Fibroblast of skin of left quadriceps (primary cell): ENCODE measurements around the gene WDR18.
"Not testable (repeated sequence)": the region's sequence is repeated elsewhere in the genome, so short reads cannot be mapped to it uniquely, and the experiment has no call there.

Experiments
- DNase-seq, 2 experiments: peaks; one replicate each; pipeline ENCODE4 v3.0.0-alpha.2; 2013; ENCODE audit warnings: low read depth in 2 of 2

The WDR18 gene

DNA sequence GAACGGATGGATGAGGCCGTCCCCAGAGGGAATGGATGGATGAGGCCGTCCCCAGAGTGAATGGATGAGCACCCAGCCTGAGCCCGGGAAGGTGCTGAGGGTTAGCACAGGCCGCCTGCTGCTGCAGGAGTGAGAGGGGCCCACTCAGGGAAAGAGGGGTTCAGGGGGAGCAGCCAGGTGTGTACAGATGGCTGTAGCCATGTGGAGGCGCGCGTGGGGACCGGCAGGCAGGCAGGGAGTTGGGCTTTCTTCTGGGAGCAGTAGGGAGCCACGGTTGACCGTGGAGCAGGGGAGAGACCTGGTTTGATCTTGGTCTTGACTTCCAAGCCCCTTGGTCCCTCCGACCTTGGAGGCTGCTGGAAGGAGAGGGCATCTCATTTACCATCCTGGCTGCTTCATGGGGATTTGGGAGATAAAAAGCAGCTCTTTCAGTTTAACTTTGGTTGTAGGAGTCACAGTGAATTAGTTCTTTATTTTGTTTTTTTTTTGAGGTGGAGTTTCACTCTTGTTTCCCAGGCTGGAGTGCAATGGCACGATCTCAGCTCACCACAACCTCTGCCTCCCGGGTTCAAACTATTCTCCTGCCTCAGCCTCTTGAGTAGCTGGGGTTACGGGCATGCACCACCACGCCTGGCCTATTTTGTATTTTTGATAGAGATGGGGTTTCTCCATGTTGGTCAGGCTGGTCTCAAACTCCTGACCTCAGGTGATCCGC is 33.6 kb upstream of the WDR18 start:
- no peak for DNase-seq

DNA sequence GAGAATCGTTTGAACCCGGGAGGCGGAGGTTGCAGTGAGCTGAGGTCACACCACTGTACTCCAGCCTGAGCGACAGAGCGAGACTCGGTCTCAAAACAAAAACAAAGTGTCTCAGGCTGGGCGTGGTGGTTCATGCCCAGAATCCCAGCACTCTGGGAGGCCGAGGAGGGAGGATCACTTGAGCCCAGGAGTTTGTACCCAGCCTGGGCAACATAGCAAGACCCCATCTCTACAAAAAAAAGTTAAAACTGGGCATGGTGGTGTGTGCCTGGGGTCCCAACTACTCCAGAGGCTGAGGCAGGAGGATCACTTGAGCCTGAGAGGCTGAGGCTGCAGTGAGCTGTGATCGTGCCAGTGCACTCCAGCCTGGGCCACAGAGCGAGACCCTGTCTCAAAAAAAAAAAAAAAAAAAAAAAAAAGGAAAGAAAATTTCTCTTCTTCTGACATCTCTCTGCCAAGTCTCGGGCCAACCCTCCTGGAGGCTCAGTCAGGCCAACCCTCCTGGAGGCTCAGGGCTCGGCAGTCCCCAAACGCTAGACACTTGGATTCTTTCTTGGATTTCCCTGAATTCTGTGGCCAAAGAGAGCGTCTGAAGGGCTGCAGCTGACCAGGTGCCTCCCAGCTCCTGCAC is 32.0 kb upstream of the WDR18 start:
- no peak for DNase-seq

- DNase-seq, result peak in 1 of 2 experiments; percentile 11
These were observed 31.3 kb upstream of the WDR18 start for GRCh38 chr19:952680-953444.

- no peak for DNase-seq
These were observed 30.5 kb upstream of the WDR18 start for GRCh38 chr19:953445-954271.

- no peak for DNase-seq
These were observed 29.9 kb upstream of the WDR18 start for GRCh38 chr19:954272-954671.

DNA sequence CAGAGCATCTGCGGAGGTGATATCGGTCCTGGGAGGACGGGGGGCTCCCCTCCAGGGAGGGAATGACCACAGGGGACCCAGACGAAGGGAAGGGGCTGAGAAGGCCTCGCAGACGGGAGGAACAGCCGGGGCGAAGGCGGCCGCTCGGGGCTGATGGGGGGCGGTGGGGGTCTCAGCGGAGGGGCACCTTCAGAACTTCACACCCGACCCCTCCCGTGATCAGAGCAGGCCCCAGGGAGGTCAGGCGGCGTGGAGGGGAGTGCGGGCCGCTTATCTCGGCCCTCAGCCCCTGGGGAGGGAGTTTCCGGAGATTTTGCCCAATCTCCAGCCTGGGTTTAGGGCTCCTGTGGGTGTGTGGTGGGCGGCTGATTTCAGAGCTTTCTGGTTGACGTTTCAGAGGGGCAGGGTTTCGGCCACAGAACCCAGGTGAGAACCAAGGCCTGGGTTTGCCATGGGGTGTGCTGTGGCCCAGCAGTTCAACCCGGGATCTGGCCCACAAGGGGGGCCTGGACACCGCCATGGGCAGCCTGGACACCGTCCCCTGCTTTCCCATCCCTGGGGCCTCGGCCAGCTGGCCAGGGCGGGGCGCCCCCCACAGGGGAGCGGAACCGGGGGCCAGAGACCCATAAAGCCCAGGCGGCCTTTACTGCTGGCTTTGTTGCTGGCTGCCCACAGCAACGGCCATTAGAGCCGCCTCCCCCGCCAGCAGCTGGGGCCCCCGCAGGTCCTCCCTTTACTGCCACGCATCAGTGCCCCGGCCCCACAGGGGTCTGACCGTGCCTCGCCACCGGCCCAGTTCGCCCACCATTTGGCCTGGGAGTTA is 29.3 kb upstream of the WDR18 start:
- DNase-seq, result no peak

GRCh38 chr19:955803-956765 is 28.1 kb upstream of the WDR18 start:
- no peak for DNase-seq

DNA sequence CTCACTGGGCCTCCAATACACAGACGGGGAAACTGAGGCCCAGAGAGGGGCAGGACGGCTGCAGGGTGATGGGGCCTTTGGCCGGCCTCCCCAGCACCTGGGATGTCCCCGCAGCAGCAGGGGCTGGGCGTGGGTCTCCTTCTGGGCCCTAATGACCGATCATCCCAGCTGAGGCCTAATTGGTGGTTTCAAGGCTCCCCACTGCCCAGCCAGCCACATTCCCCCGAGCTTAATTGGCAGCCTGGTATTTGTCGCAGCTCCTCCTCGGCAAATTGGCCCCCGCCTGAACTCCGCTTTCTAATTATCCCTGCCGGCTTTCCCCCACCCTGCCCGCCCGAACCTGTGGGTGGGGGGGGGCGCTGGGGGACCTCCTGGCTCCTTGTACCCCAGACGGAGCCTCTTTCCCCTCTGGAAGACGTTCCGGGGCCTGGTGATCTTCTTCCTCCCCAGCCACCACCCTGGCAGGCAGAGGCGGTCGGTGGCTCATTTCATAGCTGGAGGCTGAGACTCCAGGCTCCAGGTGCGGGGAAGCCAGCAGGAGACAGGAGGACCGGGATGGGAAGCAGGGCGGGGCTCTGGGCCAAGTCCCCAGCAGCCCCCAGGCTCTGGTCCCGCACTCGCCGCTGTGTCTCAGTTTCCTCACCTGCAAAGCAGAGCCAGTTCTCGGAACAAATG is 27.2 kb upstream of the WDR18 start:
- DNase-seq, result peak; percentile 33 to 41

- DNase-seq, result not testable (repeated sequence)
These were observed 26.6 kb upstream of the WDR18 start for GRCh38 chr19:957578-957977.

DNA sequence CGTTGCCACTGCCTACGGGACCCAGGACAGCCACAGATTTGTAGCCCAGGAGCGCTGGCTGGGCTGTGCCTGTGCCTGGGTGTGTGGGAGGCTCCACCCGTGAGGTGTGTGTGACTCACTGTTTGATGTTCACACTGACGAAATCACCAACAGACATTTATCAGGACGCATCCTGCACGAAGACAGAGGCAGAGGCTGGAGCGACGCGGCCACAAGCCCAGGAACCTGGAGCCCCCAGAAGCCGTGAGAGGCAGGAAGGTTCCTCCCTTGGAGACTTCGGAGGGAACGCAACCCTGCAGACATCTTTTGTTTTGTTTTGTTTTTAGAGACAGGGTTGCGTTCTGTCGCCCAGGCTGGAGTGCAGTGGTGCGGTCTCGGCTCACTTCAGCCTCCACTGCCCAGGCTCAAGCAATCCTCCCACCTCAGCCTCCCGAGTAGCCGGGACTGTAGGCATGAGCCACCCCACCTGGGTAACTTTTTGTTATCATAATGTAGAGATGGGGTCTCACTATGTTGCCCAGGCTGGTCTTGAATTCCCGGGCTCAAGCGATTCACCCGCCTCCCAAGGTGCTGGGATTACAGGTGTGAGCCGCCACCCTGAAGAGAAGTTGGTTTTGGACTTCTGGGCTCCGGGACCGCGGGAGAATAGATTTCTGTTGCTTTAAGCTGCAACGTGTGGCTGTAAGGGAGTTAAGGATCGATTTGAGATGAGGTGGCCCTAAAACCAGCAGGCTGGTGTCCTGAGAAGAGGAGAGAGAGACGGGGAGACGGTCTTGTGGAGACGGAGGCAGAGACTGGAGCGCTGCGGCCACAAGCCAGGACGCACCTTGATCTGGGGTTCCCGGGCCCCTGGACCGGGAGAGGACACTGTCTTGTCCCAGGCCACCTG is 24.9 kb upstream of the WDR18 start:
- DNase-seq, result no peak

DNA sequence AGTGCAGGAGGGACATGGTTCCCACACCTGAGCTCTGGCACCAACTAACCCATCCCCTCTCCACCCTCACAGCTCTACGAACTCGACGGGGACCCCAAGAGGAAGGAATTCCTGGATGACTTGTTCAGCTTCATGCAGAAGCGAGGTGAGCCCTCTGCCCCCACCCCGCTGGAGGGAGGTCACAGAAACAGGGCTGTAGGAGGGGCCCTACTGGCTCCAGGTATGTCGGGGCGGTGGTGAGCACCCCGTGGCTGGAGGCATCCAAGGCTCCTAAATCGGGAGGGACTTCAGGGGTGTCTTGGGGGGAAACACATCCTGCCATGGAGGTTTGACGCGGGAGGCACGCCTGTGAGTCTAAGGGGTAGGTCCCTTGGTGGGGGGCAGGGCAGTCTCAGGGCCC is 24.1 kb upstream of the WDR18 start:
- no peak for DNase-seq

GRCh38 chr19:960601-960938 is 23.6 kb upstream of the WDR18 start:
- DNase-seq, result no peak

DNA sequence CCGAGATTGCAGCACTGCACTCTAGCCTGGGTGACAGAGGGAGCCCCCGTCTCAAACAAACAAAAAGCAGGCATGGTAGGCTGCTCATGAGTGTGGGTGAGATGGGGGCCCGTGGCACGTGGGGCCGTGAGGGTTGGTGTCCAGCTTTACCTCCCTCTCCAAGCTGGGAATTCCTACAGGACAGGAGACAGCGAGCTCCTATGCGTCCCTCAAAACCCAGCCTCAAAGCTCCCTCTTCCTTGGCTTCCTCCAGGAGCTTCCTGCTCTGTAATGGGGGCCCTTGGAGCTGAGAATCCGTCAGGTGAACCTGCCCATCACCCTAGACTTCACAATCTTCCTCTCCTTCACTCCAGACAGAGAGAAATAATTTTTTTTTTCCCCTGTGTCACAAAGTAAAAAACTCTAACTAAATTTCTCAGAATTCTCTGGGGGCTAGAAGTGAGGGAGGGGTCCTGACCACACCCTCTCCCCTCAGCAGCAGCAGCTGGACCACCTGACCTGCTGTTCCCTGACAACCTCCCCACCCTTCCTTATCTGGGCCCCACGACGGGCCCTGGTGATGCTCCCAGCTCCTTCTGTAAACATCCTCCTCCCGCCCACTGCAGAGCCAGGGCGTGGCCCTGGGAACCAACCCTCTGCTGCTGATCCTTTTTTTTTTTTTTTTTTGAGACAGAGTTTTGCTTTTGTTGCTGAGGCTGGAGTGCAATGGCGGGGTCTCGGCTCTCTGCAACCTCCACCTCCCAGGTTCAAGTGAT is 22.1 kb upstream of the WDR18 start:
- no peak for DNase-seq

- DNase-seq, result no peak
These were observed 21.3 kb upstream of the WDR18 start for GRCh38 chr19:962683-963400.

DNA sequence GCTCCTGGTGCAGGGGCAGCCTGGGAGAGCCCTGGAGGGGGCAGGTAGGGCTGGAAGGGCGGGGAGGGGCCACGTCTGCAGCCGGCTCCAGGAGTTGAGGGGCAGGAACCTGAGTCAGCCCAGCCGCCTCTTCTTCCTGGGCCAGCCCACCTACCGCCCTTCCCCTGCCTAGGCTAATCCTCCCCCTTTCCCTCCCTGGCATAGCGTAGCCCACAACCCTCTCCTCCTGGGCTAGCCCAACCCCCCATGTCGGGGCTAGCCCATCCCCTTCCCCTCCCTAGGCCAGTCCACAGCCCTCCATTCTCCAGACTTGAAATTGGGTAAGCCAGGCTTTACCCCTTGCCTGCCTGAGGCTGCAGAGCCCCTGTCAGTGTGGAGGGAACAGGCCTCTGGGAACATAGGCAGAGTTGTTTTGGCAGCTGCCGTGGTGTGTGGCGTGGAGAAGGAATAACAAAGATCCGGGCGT is 20.6 kb upstream of the WDR18 start:
- DNase-seq, result no peak

DNA sequence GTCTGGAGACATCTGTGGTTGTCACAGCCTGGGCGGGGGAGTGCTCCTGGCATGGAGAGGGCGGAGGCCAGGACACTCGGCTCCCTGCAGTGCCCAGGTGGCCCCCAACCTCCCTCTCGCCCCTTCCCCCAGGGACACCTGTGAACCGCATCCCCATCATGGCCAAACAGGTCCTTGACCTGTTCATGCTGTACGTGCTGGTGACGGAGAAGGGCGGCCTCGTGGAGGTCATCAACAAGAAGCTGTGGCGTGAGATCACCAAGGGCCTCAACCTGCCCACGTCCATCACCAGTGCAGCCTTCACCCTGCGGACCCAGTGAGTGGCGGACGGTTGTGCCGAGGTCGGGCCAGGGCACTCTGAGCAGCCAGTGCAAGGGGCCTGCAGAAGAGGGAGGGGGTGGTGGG is 20.0 kb upstream of the WDR18 start:
- no peak for DNase-seq
